Stimulated activated naive CD4-positive, alpha-beta T cell treated with Interleukin-2 at 50 U/mL for 16 hours (primary cell): ENCODE results near the gene EPB41L3.

Experiments used
- DNase-seq: peaks from one replicate; lab custom pipeline; 2025; lab: John Stamatoyannopoulos, UW

Gene EPB41L3

DNA sequence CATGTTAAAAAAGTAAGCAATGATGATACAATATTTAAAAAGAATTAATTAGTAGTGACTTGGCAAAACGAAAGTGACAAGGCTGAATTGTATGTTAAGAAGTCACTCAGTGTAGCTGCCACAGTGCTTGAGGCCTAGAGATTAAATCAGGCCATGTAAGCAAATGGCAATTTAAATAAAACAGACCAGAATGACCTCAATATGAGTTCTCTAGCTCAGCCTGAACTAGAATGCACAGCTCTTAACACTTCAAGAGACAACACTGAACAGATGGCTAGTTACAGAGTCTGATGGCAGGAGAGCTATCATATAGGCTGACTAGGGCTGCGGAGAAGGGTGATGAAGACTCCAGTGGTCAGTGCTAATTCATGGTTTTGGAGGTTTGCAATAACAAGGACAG, 130.3 kb downstream of the EPB41L3 start:
- no peak for DNase-seq

DNA sequence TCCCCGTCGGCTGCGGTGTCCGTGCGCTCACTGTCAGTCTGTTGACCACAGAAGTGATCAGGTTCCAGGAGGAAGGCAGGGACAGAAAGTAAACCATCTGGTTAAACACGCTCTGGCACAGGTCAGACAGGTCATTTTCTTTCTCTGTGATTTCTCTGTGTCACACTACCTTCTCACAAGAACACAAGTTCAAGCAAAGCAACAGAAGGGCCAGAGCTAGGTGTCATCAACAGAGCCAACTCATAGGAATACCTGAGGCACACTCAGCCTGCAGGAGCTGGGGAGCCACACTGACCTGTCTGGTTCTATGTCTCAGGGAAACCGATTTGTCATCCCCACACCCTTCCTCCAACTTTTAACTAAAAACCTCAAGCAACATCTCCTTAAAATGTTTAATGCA, 133.2 kb downstream of the EPB41L3 start:
- no peak for DNase-seq

- no peak for DNase-seq
Measured at GRCh38 chr18:5398269-5398668, 145.5 kb downstream of the EPB41L3 start.

DNA sequence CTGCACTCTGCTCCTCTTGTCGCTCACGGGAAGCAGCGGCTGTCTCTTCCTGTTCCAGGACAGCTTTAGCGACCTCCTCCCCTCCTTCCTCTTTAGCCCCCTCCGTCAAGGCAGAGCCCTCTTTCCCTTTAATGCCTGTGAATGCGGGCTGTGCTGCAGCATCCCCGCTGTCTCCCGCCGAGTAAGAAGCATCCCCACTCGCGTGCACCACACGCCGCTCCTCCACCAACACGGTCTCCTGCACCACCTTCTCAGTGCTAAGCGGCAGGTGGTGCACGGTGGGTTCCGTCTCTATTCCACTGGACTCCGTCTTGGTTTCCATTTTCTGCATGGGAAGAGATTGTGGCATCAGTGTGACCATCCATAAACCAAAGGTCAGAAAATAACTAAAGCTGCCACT, 146.7 kb downstream of the EPB41L3 start:
- no peak for DNase-seq

DNA sequence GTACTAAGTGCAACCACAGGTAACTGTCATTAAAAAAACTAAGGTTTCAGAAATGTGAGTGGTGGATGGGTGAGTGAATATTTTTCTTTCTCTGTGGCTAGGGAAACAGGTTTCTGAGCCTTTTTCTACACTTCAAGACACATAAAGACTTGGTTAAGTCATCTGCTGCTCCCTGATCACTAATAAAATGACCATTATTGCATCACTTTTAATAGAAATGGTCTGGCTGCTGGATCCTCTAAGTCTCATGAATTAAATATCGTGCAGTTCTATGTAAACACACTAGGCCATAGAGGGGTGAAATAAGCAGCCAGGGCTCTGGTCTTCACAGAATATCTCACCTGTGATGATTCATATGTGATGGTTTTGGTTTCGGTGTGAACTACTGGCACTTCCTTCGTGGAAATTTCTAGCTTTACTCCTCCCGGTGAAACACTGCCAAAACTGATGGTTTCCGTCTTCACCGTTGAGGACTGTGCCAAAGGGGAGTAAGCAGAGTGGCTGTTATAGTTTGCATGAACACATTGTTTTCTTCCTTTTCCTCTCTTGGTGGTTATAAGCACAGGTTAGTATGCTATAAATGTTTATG, 147.8 kb downstream of the EPB41L3 start:
- DNase-seq, result no peak

DNA sequence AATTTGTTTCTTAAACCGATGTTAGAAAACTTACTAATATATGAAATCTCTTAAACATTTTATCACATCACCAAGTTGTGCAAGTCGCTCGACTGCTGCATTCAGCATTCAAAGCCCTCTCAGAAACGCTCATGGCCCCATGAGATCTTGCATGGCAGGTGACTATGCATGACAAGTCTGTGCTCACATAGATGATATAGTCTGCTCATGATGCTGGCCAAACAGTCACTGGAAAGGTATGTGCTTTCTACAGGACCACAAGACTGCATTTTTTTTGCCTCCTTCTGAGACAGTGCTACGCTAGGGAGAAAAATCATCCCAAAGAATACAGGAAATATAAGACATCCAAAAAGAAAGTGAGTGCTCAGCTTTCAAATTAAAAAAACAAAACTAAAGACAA, 150.0 kb downstream of the EPB41L3 start:
- DNase-seq, result no peak

- no peak for DNase-seq
Measured at GRCh38 chr18:5391409-5391808, 152.4 kb downstream of the EPB41L3 start.

GRCh38 chr18:5389356-5389755, 154.4 kb downstream of the EPB41L3 start:
- no peak for DNase-seq

DNA sequence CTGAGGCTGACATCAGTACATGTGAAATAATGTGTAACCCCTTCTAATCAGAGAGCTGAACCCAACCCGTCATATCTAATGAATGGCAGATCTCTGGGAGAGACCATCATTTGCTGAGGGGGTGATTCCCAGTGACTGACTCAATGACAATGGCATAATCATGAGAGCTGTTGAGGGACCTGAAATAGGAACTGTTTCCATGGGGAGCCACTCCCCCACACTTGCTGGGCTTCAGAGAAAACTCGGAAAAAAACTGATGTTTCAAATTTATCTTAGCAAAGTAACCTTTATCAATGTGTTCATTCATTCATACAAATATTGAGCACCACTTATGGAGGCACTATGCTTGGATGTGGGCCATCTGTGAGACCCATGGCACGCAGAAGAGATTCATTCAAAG, 154.9 kb downstream of the EPB41L3 start:
- DNase-seq, result no peak

GRCh38 chr18:5380586-5380985, 163.2 kb downstream of the EPB41L3 start:
- no peak for DNase-seq

- no peak for DNase-seq
Measured at GRCh38 chr18:5376986-5377385, 166.8 kb downstream of the EPB41L3 start.

GRCh38 chr18:5370332-5370731, 173.5 kb downstream of the EPB41L3 start:
- no peak for DNase-seq

GRCh38 chr18:5369513-5369912, 174.3 kb downstream of the EPB41L3 start:
- no peak for DNase-seq

DNA sequence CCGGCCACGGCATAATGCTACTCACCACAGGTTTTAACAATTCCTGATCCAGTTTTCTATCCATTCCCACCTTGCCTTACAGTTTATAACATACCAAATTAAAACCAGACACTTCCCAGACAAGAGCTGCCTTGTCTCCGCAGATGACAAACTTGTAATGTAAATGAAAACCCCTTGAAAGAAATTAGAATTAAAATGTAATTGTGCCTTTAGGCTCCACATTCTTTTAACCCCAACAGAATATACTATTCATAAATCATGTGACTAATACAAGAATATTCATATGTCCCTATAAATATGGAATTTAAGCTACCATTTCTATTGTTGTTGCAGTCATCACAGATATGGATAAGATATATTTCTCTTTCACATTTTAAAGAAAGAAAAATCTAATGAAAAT, 178.4 kb downstream of the EPB41L3 start:
- no peak for DNase-seq

GRCh38 chr18:5350636-5351035, 193.2 kb downstream of the EPB41L3 start:
- no peak for DNase-seq
